HepG2 (cell line): ENCODE data around the gene FSCN2. TPM values are rescaled to one million over a fixed set of nuclear protein-coding genes. Genes with fewer than 3 reads are reported as not detected.

ENCODE experiments used
- KLF13 ChIP-seq: sonication (generic); formaldehyde crosslinking; IDR thresholded peaks from 2 replicates; pipeline ENCODE4 v1.4.0; 2020; ENCODE audit warnings: mild to moderate bottlenecking, missing genetic modification reagents
- SRSF9 ChIP-seq: fragments of 200-400 bp; formaldehyde crosslinking; IDR thresholded peaks from 2 replicates; pipeline ENCODE4 v1.6.1; 2018; ENCODE audit warnings: borderline replicate concordance, mild to moderate bottlenecking, low read depth, low read length; ENCODE audit not compliant: insufficient read depth, poor library complexity, severe bottlenecking
- ZBTB26 ChIP-seq: IDR thresholded peaks from 2 replicates; pipeline ENCODE4 v1.6.1; 2016; ENCODE audit warnings: missing compliant biosample characterization, missing genetic modification reagents, borderline replicate concordance
- ZNF281 ChIP-seq: sonication (generic); formaldehyde crosslinking; IDR thresholded peaks from 2 replicates; pipeline ENCODE4 v1.4.0; 2020; ENCODE audit warnings: missing genetic modification reagents, borderline replicate concordance
- ZNF710 ChIP-seq: sonication (generic); formaldehyde crosslinking; IDR thresholded peaks from 2 replicates; pipeline ENCODE4 v1.5.0; 2020; ENCODE audit warnings: mild to moderate bottlenecking, missing genetic modification reagents, borderline replicate concordance
- polyA plus RNA-seq, 8 experiments: library from polyadenylated mRNA; depleted of rRNA in 3 of 8; stranded (reverse) in 7 of 8; unstranded in 1 of 8; fragments of >200 nt; fragmentation: Illumina TruSeq in 4 of 8; extraction: Trizol in 4 of 8; gene quantifications; 2 replicates each; pipeline versions ENCODE4 v1.2.1 to v1.2.3, GENCODE V29; 2011 to 2016; ENCODE audit warnings: low read depth in 4 of 8, missing spikeins in 1 of 8, mixed read lengths in 1 of 8; ENCODE audit not compliant: insufficient read depth in 1 of 8
- total RNA-seq, 5 experiments: library from RNA; depleted of rRNA; stranded (reverse); fragments of >200 nt; fragmentation: Illumina TruSeq; extraction: Trizol; gene quantifications; 2 replicates each; pipeline ENCODE4 v1.2.3, GENCODE V29; 2016; ENCODE audit warnings: low read depth in 1 of 5

The FSCN2 gene
- total and polyA plus RNA-seq, 2 of the 13 experiments (the other 11 are each of a cell fraction or from before 2014, with no cell fraction given) = 0.09 TPM; not detected in 1

- TF ChIP-seq SRSF9 = no peak
- no peak for TF ChIP-seq KLF13 (CRISPR knock-in tag)
- no peak for TF ChIP-seq ZNF281
- TF ChIP-seq ZBTB26 (CRISPR knock-in tag) = no peak
- TF ChIP-seq ZNF710 (CRISPR knock-in tag) = no peak
- TF ChIP-seq, all 625 proteins: peak for 0
Measured at GRCh38 chr17:81486199-81486810, 41.9 kb upstream of the FSCN2 start (continued).
